RWPE1 (cell line): ENCODE data around the gene RAP1GAP2.
A peak's percentile ranks its signal among the peaks of the same experiment; 100 is the strongest.

Source experiments
- CTCF ChIA-PET: fragments of 350-600 bp; sonication (Branson Sonifier 250); formaldehyde crosslinking; extraction: SDS; loops from one replicate; lab custom pipeline; 2021; lab: Yijun Ruan, JAX
- POLR2A ChIA-PET: fragments of 400-600 bp; formaldehyde crosslinking; extraction: SDS; loops from one replicate; lab custom pipeline; 2020; ENCODE audit warnings: antibody characterized with exemption; ENCODE audit not compliant: low non-redundant PET; lab: Yijun Ruan, JAX
- DNase-seq: peaks from one replicate; pipeline ENCODE4 v3.0.0; 2012; ENCODE audit warnings: low spot score
- H3K27ac ChIP-seq: fragments of 450-650 bp; 2 replicates; pipeline ENCODE4 v1.5.1; 2017
- TF ChIP-seq, protein P1 (sequence below): fragments of 450-650 bp; conservative IDR thresholded peaks from 2 replicates; pipeline ENCODE4 v1.5.1; 2017; ENCODE audit warnings: low read depth, mild to moderate bottlenecking

The RAP1GAP2 gene

GRCh38 chr17:2959371-2960130 is 163.3 kb downstream of the RAP1GAP2 start:
- ChIA-PET POLR2A (no interaction called here), CTCF (interaction anchor here (0.6 kb wide), 1 partner anchor 53 kb away, joined by 5 read pairs; no protein-coding TSS in a partner anchor)
- no peak for DNase-seq
- TF ChIP-seq, protein P1, sequence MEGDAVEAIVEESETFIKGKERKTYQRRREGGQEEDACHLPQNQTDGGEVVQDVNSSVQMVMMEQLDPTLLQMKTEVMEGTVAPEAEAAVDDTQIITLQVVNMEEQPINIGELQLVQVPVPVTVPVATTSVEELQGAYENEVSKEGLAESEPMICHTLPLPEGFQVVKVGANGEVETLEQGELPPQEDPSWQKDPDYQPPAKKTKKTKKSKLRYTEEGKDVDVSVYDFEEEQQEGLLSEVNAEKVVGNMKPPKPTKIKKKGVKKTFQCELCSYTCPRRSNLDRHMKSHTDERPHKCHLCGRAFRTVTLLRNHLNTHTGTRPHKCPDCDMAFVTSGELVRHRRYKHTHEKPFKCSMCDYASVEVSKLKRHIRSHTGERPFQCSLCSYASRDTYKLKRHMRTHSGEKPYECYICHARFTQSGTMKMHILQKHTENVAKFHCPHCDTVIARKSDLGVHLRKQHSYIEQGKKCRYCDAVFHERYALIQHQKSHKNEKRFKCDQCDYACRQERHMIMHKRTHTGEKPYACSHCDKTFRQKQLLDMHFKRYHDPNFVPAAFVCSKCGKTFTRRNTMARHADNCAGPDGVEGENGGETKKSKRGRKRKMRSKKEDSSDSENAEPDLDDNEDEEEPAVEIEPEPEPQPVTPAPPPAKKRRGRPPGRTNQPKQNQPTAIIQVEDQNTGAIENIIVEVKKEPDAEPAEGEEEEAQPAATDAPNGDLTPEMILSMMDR: no peak
- peak overlapping the region; percentile 97 for H3K27ac ChIP-seq

- H3K27ac ChIP-seq: peak overlapping the region; percentile 97
- no peak for DNase-seq
- CTCF ChIA-PET: no interaction called here
- TF ChIP-seq, protein P1: no peak
- POLR2A ChIA-PET: no interaction called here
These were observed 165.2 kb downstream of the RAP1GAP2 start for GRCh38 chr17:2961446-2961845.

DNA sequence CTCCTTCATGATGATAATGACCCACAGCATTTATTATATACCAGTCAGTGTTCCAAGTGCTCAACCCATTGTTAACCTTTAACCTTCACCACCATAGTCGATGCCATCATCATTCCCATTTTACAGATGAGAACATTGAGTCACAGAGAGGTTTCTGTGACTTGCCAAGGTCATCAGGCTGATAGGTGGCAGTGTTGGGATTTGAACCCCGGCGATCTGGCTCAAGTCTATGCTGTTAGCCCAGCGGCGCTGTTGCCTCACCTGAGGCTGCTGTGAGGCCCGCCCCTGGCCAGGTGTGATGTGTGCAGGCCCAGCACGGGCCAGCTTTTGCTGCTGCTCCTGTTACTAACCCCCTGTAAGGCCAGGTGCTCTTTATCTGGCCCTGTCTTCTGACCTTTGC is 166.0 kb downstream of the RAP1GAP2 start:
- no peak overlapping the region for H3K27ac ChIP-seq
- CTCF ChIA-PET: interaction anchor here (0.6 kb wide), 1 partner anchor 959 kb away, joined by 3 read pairs; no protein-coding TSS in a partner anchor
- POLR2A ChIA-PET: no interaction called here
- DNase-seq: no peak
- TF ChIP-seq, protein P1: no peak

DNA sequence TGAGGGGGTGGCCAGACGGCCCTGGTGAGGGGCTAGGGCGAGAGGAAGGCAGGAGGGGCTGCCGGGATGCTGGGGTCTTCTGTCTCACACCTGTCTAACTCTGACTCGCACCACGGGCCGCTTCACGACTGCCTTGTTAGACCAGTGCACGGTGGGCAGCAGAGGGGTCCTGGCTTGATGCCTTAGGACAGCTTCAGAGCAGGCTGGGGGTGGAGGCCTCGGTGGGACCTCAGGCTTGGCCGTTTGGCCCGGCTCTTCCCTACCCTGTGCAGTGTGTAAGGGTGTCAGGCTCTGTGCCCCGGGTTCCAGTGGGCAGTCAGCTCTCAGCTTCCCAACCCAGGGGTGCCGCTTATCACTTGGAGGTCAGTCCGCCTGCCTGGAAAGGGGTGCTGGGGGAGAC is 166.5 kb downstream of the RAP1GAP2 start:
- H3K27ac ChIP-seq: no peak overlapping the region
- TF ChIP-seq, protein P1: no peak
- DNase-seq: no peak
- CTCF ChIA-PET: interaction anchor here (0.6 to 0.9 kb wide), 2 partner anchors 50 to 959 kb away, joined by 3 read pairs; no protein-coding TSS in a partner anchor
- POLR2A ChIA-PET: no interaction called here

- no peak for DNase-seq
- ChIA-PET CTCF (interaction anchor here (0.9 to 2.4 kb wide), 3 partner anchors 33 to 114 kb away, joined by 3 to 11 read pairs (median 3); no protein-coding TSS in a partner anchor), POLR2A (no interaction called here)
- H3K27ac ChIP-seq: 0 out of 2 replicates have a peak overlapping the region, but pooled peaks have one; percentile 10
- TF ChIP-seq, protein P1: no peak
These were observed 167.2 kb downstream of the RAP1GAP2 start for GRCh38 chr17:2963332-2964027.

GRCh38 chr17:2964028-2964356 is 167.8 kb downstream of the RAP1GAP2 start:
- ChIA-PET CTCF (interaction anchor here (0.5 to 2.4 kb wide), 3 partner anchors 33 to 483 kb away, joined by 3 to 11 read pairs (median 5); no protein-coding TSS in a partner anchor), POLR2A (no interaction called here)
- H3K27ac ChIP-seq: peak overlapping the region; percentile 72
- TF ChIP-seq, protein P1: no peak
- no peak for DNase-seq
